GM19455 (cell line): ENCODE results near the gene IL1RAPL2.
"Not testable (repeated sequence)": the region's sequence is repeated elsewhere in the genome, so short reads cannot be mapped to it uniquely, and the experiment has no call there.

ENCODE experiments used
- ATAC-seq: cut with Tn5 transposase; IDR thresholded peaks from one replicate; pipeline ENCODE4 v1.9.1; 2021; ENCODE audit not compliant: unreplicated experiment

Gene IL1RAPL2

GRCh38 chrX:105662248-105662647 lies 1096.2 kb downstream of the IL1RAPL2 start:
- ATAC-seq = no peak

- ATAC-seq = no peak
Observed at GRCh38 chrX:105664243-105664642, 1098.2 kb downstream of the IL1RAPL2 start.

GRCh38 chrX:105684288-105684687 lies 1118.3 kb downstream of the IL1RAPL2 start:
- ATAC-seq = not testable (repeated sequence)

GRCh38 chrX:105694839-105695238 lies 1128.8 kb downstream of the IL1RAPL2 start:
- ATAC-seq = no peak

- no peak for ATAC-seq
Observed at GRCh38 chrX:105695451-105695850, 1129.5 kb downstream of the IL1RAPL2 start.

- no peak for ATAC-seq
Observed at GRCh38 chrX:105696870-105697269, 1130.9 kb downstream of the IL1RAPL2 start.

- ATAC-seq = no peak
Observed at GRCh38 chrX:105697984-105698781, 1132.2 kb downstream of the IL1RAPL2 start.

GRCh38 chrX:105700331-105700730 lies 1134.3 kb downstream of the IL1RAPL2 start:
- ATAC-seq = no peak

GRCh38 chrX:105701310-105702052 lies 1135.5 kb downstream of the IL1RAPL2 start:
- no peak for ATAC-seq

- no peak for ATAC-seq
Observed at GRCh38 chrX:105703876-105704275, 1137.9 kb downstream of the IL1RAPL2 start.

GRCh38 chrX:105706041-105706440 lies 1140.0 kb downstream of the IL1RAPL2 start:
- ATAC-seq = no peak

- ATAC-seq = no peak
Observed at GRCh38 chrX:105711805-105712204, 1145.8 kb downstream of the IL1RAPL2 start.

- ATAC-seq = no peak
Observed at GRCh38 chrX:105715746-105716145, 1149.7 kb downstream of the IL1RAPL2 start.

- no peak for ATAC-seq
Observed at GRCh38 chrX:105723966-105724735, 1158.2 kb downstream of the IL1RAPL2 start.

GRCh38 chrX:105725228-105725627 lies 1159.2 kb downstream of the IL1RAPL2 start:
- no peak for ATAC-seq

- no peak for ATAC-seq
Observed at GRCh38 chrX:105738162-105738561, 1172.2 kb downstream of the IL1RAPL2 start.

- ATAC-seq = no peak
Observed at GRCh38 chrX:105744291-105744690, 1178.3 kb downstream of the IL1RAPL2 start.

- no peak for ATAC-seq
Observed at GRCh38 chrX:105744946-105745345, 1178.9 kb downstream of the IL1RAPL2 start.

GRCh38 chrX:105745863-105746262 lies 1179.9 kb downstream of the IL1RAPL2 start:
- no peak for ATAC-seq

GRCh38 chrX:105752338-105752956 lies 1186.4 kb downstream of the IL1RAPL2 start:
- ATAC-seq = no peak

- ATAC-seq = no peak
Observed at GRCh38 chrX:105753411-105753810, 1187.4 kb downstream of the IL1RAPL2 start.
